HG02981 (cell line): ENCODE results near the gene CD37.

Experiments used
- ATAC-seq: cut with Tn5 transposase; IDR thresholded peaks from one replicate; pipeline ENCODE4 v1.9.1; 2021; ENCODE audit warnings: mild to moderate bottlenecking, moderate library complexity; ENCODE audit not compliant: unreplicated experiment

CD37 gene

DNA sequence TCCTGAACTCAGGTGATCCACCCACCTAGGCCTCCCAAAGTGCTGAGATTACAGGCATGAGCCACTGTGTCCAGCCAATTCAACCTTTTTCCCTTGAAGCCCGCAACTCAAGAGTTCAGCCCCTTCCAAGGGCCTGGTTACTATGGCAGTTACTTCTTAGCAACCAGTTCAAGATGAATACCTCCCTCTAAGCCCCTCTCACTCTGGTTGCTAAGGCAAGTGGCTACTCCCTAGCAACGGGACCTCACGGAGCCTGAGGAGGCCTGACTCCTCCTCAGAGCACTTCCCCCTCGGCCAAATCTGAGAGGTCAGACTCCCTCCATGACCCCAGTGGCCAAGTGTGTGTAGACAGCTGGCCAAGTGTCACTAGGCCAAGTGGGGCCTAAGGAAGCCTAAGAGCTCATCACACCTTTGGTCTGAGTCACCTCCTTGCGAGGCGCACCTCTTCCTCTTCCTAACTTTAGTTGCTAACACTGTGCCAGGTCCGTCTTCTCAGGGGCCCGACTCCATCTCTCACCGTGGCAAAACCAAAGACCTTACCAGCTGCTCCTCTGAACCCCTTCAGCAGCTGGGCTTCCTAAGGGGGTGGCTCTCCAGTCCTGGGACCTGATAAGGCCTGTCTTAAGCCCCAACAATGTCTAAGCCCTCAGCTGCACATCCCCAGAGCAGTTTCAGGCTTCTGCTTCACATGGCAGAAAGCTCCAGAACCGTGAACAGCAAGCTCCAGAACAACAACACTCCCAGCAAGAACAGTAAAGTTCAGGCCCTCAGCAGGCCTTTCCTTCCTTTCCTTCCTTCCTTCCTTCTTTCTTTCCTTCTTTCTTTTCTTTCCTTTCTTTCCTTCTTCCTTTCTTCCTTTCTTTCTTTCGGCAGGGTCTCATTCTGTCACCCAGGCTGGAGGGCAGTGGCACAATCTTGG is 9.6 kb downstream of the CD37 start:
- no peak for ATAC-seq

DNA sequence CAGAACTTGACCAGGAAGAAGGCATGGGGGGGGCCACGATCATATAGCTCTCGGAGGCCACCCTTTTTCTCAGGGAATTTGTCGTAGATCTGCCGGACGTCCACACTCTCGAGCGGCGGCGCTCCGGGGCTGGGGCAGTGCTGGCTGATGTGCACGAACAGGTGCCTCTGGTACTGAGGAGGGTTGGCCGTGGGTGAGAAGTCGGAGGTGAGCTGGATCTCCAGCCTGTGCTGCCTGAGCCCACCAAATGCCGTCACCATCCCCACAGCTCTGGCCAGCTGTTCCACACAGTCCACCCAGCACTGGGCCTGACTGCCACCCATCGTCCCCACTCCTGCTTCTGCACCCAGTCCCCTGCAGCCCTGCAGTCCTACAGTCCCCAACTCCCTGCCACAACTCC is 12.0 kb downstream of the CD37 start:
- no peak for ATAC-seq

- no peak for ATAC-seq
Measured at GRCh38 chr19:49347835-49348234, 12.6 kb downstream of the CD37 start.

GRCh38 chr19:49348305-49349189 is 13.3 kb downstream of the CD37 start:
- no peak for ATAC-seq

GRCh38 chr19:49349567-49349966 is 14.4 kb downstream of the CD37 start:
- ATAC-seq: no peak

GRCh38 chr19:49355909-49356353 is 20.7 kb downstream of the CD37 start:
- ATAC-seq: no peak

- ATAC-seq: no peak
Measured at GRCh38 chr19:49356382-49356781, 21.2 kb downstream of the CD37 start.

DNA sequence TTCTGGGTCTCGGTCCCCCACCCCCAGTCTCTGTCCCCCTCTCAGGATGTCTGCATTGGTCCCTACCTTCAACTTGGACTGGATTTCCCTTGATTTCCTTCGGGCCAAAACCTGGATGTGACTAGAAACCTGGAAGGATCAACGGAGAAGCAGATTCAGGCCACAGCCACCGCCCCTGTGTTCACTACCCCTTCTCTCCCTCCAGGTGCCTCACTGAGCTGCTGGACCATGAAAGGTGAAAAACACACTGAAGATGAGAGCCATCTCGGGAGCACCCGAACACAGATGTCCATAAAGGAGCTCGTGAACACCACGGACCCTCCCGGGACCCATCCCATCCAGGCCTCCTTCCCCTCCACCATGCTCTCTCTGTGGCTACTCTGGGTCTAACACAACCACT is 22.0 kb downstream of the CD37 start:
- no peak for ATAC-seq

DNA sequence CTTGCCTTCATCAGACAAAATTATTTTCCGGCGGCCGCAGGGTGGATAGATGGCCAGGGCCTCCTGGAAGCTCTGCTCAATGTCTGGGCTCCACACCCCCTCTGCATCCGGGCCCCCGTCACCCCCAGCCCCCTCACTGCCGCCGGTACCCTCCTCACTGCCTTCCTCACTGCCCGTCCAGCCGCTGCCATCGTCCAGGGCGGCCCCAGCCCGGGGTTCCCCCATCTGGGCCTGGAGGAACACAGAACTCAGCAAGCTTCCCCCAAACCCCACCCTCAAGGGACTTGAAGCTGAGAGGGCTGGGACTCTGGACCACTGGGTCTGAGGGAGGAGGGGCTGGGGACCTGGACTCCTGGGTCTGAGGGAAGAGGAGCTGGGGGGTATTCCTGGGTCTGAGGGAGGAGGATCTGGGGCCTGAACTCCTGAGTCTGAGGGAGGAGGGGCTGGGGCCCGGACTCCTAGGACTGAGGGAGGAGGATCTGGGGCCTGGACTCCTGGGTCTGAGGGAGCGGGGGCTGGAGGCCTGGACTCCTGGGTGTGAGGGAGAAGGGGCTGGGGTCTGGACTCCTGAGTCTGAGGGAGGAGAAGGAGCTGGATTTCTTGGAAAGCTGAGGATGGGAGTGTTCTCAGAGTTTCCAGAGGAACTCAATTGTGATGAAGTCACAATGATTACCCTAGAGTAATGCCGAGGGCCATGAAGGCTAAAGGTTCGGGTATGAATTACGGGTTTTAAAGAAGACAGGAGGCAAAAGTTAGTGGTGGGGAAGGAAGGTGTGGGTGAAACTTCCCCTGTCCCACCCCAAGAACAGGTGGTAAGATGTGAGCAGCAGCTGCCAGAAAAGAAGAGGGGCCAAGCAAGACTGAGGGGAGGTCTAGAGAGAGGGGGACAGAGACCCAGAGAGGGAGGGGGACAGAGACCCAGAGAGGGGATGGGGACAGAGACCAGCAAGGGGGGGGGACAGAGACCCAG is 24.9 kb downstream of the CD37 start:
- no peak for ATAC-seq

GRCh38 chr19:49361438-49362047 is 26.3 kb downstream of the CD37 start:
- no peak for ATAC-seq

DNA sequence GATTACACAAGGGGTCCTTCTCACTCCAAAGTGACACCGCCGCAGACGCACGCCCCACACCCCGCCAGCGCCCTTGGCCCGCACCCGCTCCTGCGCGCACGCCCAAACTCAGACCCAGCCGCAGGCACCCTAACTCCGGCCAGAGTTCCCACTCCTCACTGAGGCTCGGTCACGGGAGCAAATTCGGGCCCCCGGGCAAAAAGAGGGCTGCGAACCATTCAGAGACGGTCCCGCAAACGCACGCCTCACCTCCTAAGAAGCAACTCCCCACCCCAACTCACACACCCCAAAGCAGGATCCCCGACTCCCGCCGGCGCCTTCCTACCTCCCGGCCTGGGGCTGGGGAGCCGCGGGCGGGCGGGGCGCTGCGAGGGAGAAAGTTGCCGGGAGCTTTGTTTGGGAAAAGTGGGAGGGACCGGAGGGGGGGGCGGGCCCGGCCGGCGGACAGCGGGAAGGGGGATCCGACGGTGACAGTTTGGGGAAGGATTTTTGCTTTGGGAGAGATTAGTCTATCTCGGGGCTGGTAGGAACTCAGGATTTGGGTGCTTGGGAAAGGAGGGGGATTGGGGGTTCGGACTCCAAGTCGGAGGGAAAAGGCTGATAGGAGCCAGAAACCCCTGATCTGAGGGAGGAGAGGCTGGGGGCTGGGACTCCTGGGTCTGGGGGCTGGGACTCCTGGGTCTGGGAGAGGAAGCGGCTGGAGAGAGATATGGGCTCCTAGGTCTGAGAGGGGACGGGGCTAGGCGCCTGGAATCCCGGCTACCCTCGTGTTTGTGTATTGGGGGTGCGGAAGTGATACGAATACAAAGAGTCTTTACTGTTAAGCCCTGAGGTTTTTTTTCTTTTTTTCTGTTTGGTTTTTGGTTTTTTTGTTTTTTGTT is 27.1 kb downstream of the CD37 start, which contains the start of gene TEAD2:
Gene TEAD2, minus strand, starts transcription at position 369 of the 881 bp plus-strand sequence. CDS start 2,341 bp downstream, outside the sequence.
- ATAC-seq: no peak

DNA sequence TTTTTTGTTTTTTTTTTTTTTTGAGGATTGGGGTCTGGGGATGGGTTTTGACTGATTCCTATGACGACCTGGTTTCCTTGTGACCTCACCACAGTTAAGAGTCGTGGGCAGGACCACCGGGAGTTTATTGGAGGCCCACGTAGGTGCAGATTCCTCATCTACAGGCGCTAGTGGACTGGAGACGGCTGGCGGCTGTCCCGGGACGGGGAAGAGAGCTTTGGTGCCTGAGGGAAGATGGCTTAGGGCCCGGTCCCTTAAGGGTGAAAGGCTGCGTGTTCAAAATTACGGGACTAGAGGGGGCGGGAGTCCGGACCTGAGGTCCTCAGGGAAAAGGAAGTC is 27.7 kb downstream of the CD37 start:
- no peak for ATAC-seq

DNA sequence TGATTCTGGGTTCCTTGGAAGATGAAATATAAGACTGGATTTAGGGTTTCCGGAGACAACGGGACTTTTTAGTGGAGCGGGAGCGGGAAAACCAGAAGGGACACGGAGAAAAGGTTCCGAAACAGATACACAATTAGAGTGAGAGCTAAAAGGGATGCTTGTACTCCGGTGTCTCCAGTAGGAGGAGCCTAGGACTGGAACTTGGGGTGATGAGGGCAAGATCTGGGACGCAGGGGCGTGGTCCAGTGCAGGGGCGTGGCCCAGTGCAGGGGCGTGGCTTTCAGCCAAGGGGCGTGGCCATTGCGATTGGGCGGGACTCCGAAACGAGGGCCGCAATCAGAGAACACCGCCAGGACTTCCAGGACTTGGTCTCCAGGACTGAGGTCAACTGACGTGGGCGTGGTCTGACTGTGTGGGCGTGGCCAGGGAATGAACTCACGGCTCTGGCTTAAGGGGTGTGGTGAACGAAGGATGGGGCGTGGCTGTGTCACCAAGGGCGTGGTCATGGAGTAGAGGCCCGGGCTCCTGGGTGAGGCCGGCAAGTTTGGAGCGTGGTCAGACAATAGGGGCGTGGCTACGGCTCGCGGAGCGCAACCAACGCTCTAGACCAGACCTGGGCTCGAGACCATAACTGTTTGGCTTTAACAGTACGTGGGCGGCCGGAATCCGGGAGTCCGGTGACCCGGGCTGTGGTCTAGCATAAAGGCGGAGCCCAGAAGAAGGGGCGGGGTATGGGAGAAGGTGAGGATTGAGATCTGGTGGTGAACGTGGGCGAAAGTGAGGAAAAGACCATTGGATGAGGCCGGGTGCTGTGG is 28.3 kb downstream of the CD37 start, which contains the start of gene DKKL1:
Gene DKKL1, plus strand, starts transcription at position 610 of the 815 bp plus-strand sequence. Its CDS starts 122 bp downstream, at position 732.
- peak; percentile 83 for ATAC-seq

DNA sequence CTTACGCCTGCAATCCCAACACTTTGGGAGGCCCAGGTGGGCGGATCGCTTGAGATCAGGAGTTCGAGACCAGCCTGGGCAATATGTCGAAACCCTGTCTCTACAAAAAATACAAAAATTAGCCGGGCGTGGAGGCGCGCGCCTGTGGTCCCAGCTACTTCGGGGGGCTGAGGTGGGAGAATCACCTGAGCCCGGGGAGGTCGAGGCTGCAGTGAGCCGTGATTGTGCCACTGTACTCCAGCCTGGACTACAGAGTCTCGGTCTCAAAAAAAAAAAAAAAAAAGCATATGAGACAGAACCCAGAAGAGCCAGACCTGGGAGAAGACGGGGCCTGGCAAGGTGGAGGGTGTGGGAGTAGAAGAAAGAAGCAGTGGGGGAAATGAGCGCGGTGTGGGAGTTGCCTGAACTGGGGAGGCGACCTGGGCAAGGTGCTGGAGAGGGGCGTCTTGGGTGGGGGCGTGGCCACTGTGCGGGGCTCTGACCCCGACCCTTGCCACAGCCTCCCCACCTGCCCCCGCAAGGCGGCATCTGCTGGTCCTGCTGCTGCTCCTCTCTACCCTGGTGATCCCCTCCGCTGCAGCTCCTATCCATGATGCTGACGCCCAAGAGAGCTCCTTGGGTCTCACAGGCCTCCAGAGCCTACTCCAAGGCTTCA is 29.0 kb downstream of the CD37 start:
- ATAC-seq: no peak

DNA sequence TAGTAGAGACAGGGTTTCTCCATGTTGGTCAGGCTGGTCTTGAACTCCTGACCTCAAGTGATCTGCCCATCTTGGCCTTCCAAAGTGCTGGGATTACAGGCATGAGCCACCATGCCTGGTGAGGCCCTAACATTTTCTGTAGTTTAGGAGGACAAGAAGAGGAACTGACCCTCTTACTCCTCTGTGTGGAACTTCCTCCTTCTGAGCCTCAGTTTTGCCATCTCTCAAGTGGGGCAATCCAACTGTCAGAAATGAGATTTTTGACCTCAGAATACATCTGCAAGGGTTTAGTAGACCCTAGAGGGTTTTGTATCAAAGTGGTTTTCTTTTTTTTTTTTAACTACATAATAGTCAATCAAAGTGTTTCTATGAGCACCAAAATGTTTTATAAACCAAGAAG is 30.9 kb downstream of the CD37 start:
- no peak for ATAC-seq

DNA sequence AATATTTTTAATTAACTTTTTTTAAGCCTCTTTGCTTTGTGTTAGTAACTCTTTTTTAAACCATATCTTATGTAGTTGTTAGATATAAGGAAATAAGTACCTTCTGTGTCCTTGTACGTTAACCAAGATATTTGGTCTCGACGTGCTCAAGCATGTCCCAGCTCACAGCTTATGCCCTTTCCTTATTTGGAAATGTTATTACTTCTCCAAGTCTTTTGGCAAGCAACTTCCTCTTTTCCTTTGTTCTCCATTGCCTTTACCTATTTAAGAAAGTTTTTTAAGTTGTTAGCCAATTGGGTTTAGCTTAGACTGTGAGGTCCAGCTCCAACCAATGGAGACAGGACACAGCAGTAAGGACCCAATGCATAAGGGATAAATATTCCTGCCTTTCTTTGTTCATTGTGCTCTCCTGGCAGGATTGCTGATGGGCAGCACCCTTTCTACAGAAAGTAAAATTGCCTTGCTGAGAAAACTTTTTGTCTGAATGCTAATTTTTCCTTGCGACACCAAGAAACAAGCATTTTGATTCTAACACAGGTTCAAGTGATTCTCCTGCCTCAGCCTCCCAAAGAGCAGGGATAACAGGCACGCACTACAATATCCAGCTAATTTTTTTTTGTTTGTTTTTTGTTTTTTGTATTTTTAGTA is 33.6 kb downstream of the CD37 start:
- ATAC-seq: no peak

- no peak for ATAC-seq
Measured at GRCh38 chr19:49371184-49371583, 36.0 kb downstream of the CD37 start.
